GM21576 (cell line): ENCODE measurements around the gene SHC4.

Experiments used
- ATAC-seq: cut with Tn5 transposase; IDR thresholded peaks from one replicate; pipeline ENCODE4 v1.9.1; 2021; ENCODE audit warnings: mild to moderate bottlenecking, moderate library complexity; ENCODE audit not compliant: unreplicated experiment

The SHC4 gene

GRCh38 chr15:48888836-48889235 lies 74.9 kb downstream of the SHC4 start:
- ATAC-seq = no peak

- ATAC-seq = no peak
These were observed 75.5 kb downstream of the SHC4 start for GRCh38 chr15:48888191-48888590.

- ATAC-seq = no peak
These were observed 76.6 kb downstream of the SHC4 start for GRCh38 chr15:48887144-48887543.

- no peak for ATAC-seq
These were observed 80.0 kb downstream of the SHC4 start for GRCh38 chr15:48883699-48884098.

- ATAC-seq = no peak
These were observed 83.6 kb downstream of the SHC4 start for GRCh38 chr15:48880070-48880634.

GRCh38 chr15:48877630-48878595 lies 85.8 kb downstream of the SHC4 start, which contains the start of gene EID1:
Gene EID1 (plus strand): TSS chr15:48878134. CDS start chr15:48878177, 43 bp downstream.
- ATAC-seq = peak; percentile 93

- no peak for ATAC-seq
These were observed 87.7 kb downstream of the SHC4 start for GRCh38 chr15:48876057-48876456.

GRCh38 chr15:48875241-48875960 lies 88.3 kb downstream of the SHC4 start:
- no peak for ATAC-seq

- ATAC-seq = no peak
These were observed 91.1 kb downstream of the SHC4 start for GRCh38 chr15:48872632-48873031.

- ATAC-seq = no peak
These were observed 92.2 kb downstream of the SHC4 start for GRCh38 chr15:48871542-48871941.

GRCh38 chr15:48869966-48870365 lies 93.8 kb downstream of the SHC4 start:
- ATAC-seq = no peak

GRCh38 chr15:48868536-48868935 lies 95.2 kb downstream of the SHC4 start:
- ATAC-seq = no peak

GRCh38 chr15:48868023-48868422 lies 95.7 kb downstream of the SHC4 start:
- no peak for ATAC-seq

GRCh38 chr15:48866141-48866563 lies 97.6 kb downstream of the SHC4 start:
- ATAC-seq = no peak

GRCh38 chr15:48865370-48866079 lies 98.2 kb downstream of the SHC4 start:
- ATAC-seq = no peak

GRCh38 chr15:48862705-48863104 lies 101.0 kb downstream of the SHC4 start:
- no peak for ATAC-seq

GRCh38 chr15:48861813-48862431 lies 101.8 kb downstream of the SHC4 start:
- no peak for ATAC-seq

- ATAC-seq = no peak
These were observed 104.3 kb downstream of the SHC4 start for GRCh38 chr15:48859426-48859825.

GRCh38 chr15:48858401-48858800 lies 105.3 kb downstream of the SHC4 start:
- no peak for ATAC-seq

GRCh38 chr15:48856942-48857341 lies 106.8 kb downstream of the SHC4 start:
- no peak for ATAC-seq
